Esophagus squamous epithelium (tissue), 4 donors: ENCODE results near the gene AHDC1.

Source experiments
- POLR2A ChIP-seq, 4 donors: fragments of 450-650 bp; IDR thresholded peaks; one replicate each; pipeline ENCODE4 v1.6.1; 2017; ENCODE audit warnings: antibody characterized with exemption in 4 of 4, mild to moderate bottlenecking in 4 of 4, moderate library complexity in 3 of 4
- TF ChIP-seq, protein P1 (sequence below), 6 experiments: fragments of 450-650 bp in 4 of 6; fragments of 200-600 bp in 2 of 6; sonication (generic) in 2 of 6; IDR thresholded peaks; one replicate each; pipeline ENCODE4 v1.5.1; 2016 to 2019; ENCODE audit warnings: antibody characterized with exemption in 6 of 6, mild to moderate bottlenecking in 4 of 6, moderate library complexity in 4 of 6

DNA sequence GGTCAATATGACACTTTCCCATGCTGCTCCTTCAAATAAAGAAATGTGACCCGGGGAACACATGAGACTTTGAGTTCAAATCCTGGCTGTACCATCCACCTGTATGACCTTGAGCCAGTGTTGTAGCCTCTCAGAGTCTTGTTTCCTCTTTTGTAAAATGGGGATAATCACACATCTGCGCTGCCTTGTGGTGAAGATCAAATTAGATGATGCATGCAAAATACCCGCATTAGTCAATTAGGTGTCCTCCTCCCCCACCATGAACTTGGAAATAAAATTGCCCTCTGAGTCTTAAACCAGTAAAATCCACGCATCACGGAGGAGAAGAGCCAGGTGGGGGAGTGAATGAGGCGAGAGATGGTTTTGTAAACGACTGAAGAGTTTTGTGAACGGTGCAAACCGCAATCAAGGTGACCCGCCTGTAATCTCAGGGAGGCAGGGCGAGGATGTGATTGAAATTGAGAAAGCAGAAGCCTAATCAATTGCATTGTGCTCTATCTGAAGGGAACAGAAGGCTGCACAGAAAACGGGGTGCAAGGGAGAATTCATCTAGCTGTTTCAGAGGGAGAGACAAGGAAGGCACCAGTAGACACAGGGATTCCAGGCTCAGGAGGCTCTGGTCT is 5.8 kb upstream of the AHDC1 start:
- TF ChIP-seq, protein P1, sequence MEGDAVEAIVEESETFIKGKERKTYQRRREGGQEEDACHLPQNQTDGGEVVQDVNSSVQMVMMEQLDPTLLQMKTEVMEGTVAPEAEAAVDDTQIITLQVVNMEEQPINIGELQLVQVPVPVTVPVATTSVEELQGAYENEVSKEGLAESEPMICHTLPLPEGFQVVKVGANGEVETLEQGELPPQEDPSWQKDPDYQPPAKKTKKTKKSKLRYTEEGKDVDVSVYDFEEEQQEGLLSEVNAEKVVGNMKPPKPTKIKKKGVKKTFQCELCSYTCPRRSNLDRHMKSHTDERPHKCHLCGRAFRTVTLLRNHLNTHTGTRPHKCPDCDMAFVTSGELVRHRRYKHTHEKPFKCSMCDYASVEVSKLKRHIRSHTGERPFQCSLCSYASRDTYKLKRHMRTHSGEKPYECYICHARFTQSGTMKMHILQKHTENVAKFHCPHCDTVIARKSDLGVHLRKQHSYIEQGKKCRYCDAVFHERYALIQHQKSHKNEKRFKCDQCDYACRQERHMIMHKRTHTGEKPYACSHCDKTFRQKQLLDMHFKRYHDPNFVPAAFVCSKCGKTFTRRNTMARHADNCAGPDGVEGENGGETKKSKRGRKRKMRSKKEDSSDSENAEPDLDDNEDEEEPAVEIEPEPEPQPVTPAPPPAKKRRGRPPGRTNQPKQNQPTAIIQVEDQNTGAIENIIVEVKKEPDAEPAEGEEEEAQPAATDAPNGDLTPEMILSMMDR (IDR thresholded peaks at IDR 0.05): no peak
- no peak for TF ChIP-seq POLR2A (IDR thresholded peaks at IDR 0.05)
